Upper lobe of left lung (tissue), 4 donors: ENCODE data around the gene ARX.

Experiments used
- POLR2A ChIP-seq, 4 donors: fragments of 450-650 bp; IDR thresholded peaks; one replicate each; pipeline ENCODE4 v1.5.1; 2016 to 2017; ENCODE audit warnings: antibody characterized with exemption in 4 of 4, mild to moderate bottlenecking in 2 of 4
- POLR2AphosphoS5 ChIP-seq, 2 donors: sonication (generic); formaldehyde crosslinking; IDR thresholded peaks; one replicate each; pipeline ENCODE4 v1.5.1; 2017; ENCODE audit warnings: antibody characterized with exemption in 2 of 2
- TF ChIP-seq, protein P1 (sequence below), 6 experiments: fragments of 450-650 bp in 4 of 6; fragments of 200-600 bp in 2 of 6; sonication (generic) in 2 of 6; IDR thresholded peaks; one replicate each; pipeline ENCODE4 v1.5.1; 2016 to 2019; ENCODE audit warnings: antibody characterized with exemption in 6 of 6

DNA sequence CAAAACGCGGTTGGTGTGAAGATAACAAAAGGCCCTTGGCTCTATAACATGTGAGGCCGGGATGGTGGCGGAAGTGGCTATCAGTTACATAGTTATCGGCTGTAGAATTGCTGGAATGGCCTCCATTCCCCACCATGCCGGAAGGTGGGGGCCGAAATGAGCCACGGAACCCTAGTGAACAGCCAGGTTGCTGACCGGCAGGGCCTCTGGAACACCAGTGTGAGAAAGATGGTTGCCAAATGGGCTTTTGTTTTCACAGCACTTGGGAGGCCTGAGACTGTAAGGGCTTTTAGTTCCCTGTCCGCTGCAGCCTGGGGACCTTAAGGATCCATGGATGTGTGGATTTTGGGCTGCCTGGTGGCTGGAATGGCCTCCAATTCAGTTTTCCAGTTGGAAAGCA lies 23.3 kb upstream of the ARX start:
- TF ChIP-seq, protein P1, sequence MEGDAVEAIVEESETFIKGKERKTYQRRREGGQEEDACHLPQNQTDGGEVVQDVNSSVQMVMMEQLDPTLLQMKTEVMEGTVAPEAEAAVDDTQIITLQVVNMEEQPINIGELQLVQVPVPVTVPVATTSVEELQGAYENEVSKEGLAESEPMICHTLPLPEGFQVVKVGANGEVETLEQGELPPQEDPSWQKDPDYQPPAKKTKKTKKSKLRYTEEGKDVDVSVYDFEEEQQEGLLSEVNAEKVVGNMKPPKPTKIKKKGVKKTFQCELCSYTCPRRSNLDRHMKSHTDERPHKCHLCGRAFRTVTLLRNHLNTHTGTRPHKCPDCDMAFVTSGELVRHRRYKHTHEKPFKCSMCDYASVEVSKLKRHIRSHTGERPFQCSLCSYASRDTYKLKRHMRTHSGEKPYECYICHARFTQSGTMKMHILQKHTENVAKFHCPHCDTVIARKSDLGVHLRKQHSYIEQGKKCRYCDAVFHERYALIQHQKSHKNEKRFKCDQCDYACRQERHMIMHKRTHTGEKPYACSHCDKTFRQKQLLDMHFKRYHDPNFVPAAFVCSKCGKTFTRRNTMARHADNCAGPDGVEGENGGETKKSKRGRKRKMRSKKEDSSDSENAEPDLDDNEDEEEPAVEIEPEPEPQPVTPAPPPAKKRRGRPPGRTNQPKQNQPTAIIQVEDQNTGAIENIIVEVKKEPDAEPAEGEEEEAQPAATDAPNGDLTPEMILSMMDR (IDR thresholded peaks at IDR 0.05) = no peak
- no peak for TF ChIP-seq POLR2AphosphoS5 (IDR thresholded peaks at IDR 0.05)
- no peak for TF ChIP-seq POLR2A (IDR thresholded peaks at IDR 0.05)
